ENCODE results near the gene TMEM154.
A peak's percentile ranks its signal among the peaks of the same experiment; 100 is the strongest.

The TMEM154 gene

DNA sequence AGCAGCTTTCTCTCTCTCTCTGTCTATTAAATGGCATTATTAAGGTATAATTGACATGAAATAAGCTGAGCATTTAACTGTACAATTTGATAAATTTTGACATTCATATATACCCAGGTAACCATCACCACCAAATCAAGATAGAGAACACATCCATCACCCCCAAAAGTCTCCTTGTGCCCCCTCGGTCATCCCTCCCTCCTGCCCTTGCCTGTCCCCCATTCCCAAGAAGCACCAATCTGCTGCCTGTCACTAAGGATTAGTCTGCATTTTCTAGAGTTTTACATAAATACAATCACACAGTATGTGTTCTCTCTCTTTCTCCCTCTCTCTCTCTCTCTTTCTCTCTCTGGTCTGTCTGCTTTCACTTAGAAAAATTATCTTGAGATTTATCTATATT lies 25.0 kb upstream of the TMEM154 start:
- no peak overlapping the region for H3K4me3 Mint-ChIP-seq
- H3K27me3 Mint-ChIP-seq: peaks cover 1% of the 10 kb centered on the region
- no peak overlapping the region for H3K27ac Mint-ChIP-seq
- H3K36me3 Mint-ChIP-seq: peaks cover 6% of the 10 kb centered on the region
- no peaks in the 10 kb centered on the region for H3K4me1 Mint-ChIP-seq
- peaks cover 13% of the 10 kb centered on the region for H3K9me3 Mint-ChIP-seq

DNA sequence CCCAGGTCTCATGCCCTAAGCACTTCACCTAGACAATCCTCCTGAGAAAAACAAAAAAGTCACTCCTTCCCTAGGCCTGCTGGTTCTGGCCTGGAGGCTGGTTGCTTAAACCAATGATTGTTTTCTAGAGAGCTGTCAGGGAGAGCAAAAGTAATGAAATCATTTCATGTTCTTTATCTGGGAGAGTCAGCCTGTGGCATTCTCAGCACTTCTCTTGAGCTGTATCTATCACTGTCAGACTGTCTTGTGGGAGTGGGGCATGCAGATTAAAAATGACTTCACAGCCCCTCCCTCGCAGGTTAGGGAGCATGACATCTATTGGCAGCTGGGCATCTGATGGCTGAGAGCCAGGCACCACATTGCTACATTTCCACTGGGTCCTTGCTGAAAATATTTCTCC lies 20.4 kb upstream of the TMEM154 start:
- H3K27ac Mint-ChIP-seq: no peak overlapping the region
- H3K36me3 Mint-ChIP-seq: peaks cover 6% of the 10 kb centered on the region
- no peak overlapping the region for H3K4me3 Mint-ChIP-seq
- H3K9me3 Mint-ChIP-seq: peaks cover 6% of the 10 kb centered on the region
- H3K4me1 Mint-ChIP-seq: no peaks in the 10 kb centered on the region
- peaks cover 1% of the 10 kb centered on the region for H3K27me3 Mint-ChIP-seq

DNA sequence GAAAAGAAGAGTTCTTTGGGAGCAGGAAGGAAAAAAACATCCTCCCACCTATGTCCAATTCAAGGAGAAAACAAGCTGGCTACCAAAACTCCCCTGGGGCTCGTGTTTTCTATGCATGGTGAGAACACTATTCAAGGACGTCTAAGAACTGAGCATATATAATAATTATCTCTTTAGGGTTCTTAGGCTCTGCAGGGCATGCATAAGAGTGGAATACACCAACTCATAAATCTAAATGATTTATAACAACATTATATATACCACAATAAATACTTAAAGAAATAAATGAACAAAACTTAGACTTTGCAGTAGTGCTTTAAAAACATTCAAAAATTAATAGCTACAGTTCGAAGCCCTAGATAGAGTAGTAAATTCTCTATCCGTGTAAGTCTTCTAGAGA lies 19.5 kb upstream of the TMEM154 start:
- Mint-ChIP-seq H3K27ac (no peak overlapping the region), H3K9me3 (no peaks in the 10 kb centered on the region), H3K4me3 (no peak overlapping the region), H3K4me1 (no peaks in the 10 kb centered on the region), H3K27me3 (peaks cover 1% of the 10 kb centered on the region), H3K36me3 (no peaks in the 10 kb centered on the region)

- H3K4me3 Mint-ChIP-seq: no peak overlapping the region
- H3K4me1 Mint-ChIP-seq: no peaks in the 10 kb centered on the region
- H3K27ac Mint-ChIP-seq: no peak overlapping the region
- H3K9me3 Mint-ChIP-seq: no peaks in the 10 kb centered on the region
- H3K36me3 Mint-ChIP-seq: no peaks in the 10 kb centered on the region
- H3K27me3 Mint-ChIP-seq: peaks cover 1% of the 10 kb centered on the region
These were observed 18.3 kb upstream of the TMEM154 start for GRCh38 chr4:152698089-152698499.

DNA sequence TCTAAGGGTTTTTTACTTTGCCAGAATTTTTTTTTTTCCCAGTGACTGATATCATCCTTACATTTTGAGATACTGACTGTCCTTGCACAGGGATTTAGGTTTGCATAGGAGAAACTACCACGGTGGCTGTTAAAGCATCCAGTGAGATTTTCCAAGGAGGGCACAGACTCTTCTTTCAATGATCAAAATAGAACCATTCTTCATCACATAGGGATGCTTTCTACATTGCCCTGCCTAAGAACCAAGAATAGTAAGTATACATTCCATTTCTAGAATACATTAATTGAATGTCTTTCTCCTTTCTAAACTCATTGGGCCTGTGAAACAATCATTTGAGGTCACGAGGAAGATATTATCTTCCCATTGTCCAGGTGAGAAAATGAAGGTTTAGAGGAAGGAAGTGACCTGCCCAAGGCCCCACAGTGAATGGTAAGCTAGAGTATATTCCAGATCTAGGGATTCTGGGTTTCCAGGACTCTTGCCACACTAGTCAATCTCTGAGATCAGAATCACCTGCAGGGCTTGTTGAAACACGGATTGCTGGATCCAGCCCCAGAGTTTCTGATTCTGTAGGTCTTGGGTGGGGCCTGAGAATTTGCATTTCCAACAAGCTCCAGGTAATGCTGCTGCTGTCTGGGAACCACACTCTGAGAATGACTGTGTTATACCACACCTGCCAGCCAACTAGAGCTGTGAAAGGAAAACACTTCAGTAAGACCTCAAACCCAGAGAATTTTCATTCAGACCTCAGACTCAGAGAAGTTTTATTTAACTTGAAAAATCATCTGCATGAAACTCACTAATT lies 17.7 kb upstream of the TMEM154 start:
- Mint-ChIP-seq H3K4me1 (no peaks in the 10 kb centered on the region), H3K4me3 (no peak overlapping the region), H3K27me3 (peaks cover 1% of the 10 kb centered on the region), H3K9me3 (no peaks in the 10 kb centered on the region), H3K36me3 (no peaks in the 10 kb centered on the region), H3K27ac (no peak overlapping the region)

- Mint-ChIP-seq H3K36me3 (no peaks in the 10 kb centered on the region), H3K9me3 (no peaks in the 10 kb centered on the region), H3K27me3 (peaks cover 1% of the 10 kb centered on the region), H3K27ac (no peak overlapping the region), H3K4me1 (no peaks in the 10 kb centered on the region), H3K4me3 (no peak overlapping the region)
These were observed 17.0 kb upstream of the TMEM154 start for GRCh38 chr4:152696764-152697261.

- Mint-ChIP-seq H3K27me3 (peaks cover 2% of the 10 kb centered on the region), H3K4me1 (no peaks in the 10 kb centered on the region), H3K9me3 (no peaks in the 10 kb centered on the region)
These were observed 14.1 kb upstream of the TMEM154 start for GRCh38 chr4:152693871-152694270.

DNA sequence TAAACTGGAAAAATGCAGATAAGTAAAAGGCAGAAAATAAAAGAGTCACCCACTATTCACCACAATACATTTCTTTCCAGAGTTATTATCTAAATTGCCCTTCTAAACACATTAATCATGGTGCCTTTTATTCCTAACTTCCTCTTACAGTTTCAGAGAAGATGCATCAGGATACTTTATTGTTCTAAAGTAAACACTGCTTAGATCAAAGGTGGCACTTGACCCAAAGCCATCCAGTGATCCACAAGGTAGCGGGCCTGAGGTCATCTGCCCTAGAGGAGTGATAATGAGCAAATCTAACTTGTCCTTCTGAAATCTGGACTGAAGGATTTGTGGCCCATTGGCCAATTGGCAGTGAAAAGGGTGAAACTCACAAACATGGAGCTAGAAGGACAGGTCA lies 12.0 kb upstream of the TMEM154 start:
- Mint-ChIP-seq H3K36me3 (no peaks in the 10 kb centered on the region), H3K27ac (no peak overlapping the region), H3K4me1 (no peaks in the 10 kb centered on the region)

More at GRCh38 chr4:152693871-152694270, 14.1 kb upstream of the TMEM154 start:
- H3K27ac Mint-ChIP-seq: no peak overlapping the region
- no peaks in the 10 kb centered on the region for H3K36me3 Mint-ChIP-seq
- H3K4me3 Mint-ChIP-seq: no peak overlapping the region

GRCh38 chr4:152690706-152691651 lies 11.2 kb upstream of the TMEM154 start:
- Mint-ChIP-seq H3K4me1 (no peaks in the 10 kb centered on the region), H3K27me3 (peaks cover 2% of the 10 kb centered on the region), H3K4me3 (no peak overlapping the region)

More for the DNA sequence above, 12.0 kb upstream of the TMEM154 start:
- H3K27me3 Mint-ChIP-seq: peaks cover 2% of the 10 kb centered on the region
- H3K4me3 Mint-ChIP-seq: no peak overlapping the region
- no peaks in the 10 kb centered on the region for H3K9me3 Mint-ChIP-seq

GRCh38 chr4:152689615-152690501 lies 10.1 kb upstream of the TMEM154 start:
- Mint-ChIP-seq H3K4me3 (no peak overlapping the region), H3K27ac (no peak overlapping the region), H3K36me3 (no peaks in the 10 kb centered on the region), H3K9me3 (no peaks in the 10 kb centered on the region), H3K4me1 (no peaks in the 10 kb centered on the region), H3K27me3 (peaks cover 2% of the 10 kb centered on the region)

More at GRCh38 chr4:152690706-152691651, 11.2 kb upstream of the TMEM154 start:
- Mint-ChIP-seq H3K27ac (no peak overlapping the region), H3K9me3 (no peaks in the 10 kb centered on the region), H3K36me3 (no peaks in the 10 kb centered on the region)

- Mint-ChIP-seq H3K9me3 (no peaks in the 10 kb centered on the region), H3K36me3 (no peaks in the 10 kb centered on the region), H3K27me3 (peaks cover 2% of the 10 kb centered on the region), H3K4me1 (no peaks in the 10 kb centered on the region), H3K4me3 (no peak overlapping the region), H3K27ac (no peak overlapping the region)
These were observed 8.3 kb upstream of the TMEM154 start for GRCh38 chr4:152687974-152688599.

DNA sequence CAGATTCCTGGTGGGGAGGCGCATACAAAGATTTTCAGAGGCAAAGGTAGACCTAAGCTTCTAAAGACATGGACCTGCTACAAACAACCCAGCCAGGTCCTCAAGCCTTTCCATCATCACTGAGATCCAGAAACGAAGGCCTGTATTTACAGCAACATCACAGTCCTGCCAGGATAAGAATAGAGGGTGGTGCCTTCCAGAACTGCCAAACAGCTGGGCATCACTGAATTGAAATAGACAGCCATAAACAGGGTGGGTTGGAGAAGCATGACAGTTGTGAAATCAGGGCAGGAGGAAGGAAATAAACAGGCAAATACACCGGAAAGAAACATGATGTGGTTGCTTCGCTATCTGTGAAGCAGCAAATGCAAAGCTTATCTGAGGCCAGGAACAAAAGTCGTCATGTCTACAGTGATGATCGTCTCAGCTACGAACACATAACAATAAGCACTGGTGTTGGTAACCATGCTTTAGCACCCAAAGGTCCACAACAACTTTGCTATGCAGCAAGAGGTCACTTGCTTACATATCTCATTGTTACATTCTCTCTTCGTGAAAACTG lies 6.7 kb upstream of the TMEM154 start:
- Mint-ChIP-seq H3K36me3 (no peaks in the 10 kb centered on the region), H3K9me3 (no peaks in the 10 kb centered on the region), H3K4me1 (no peaks in the 10 kb centered on the region), H3K27me3 (peaks cover 2% of the 10 kb centered on the region), H3K4me3 (no peak overlapping the region), H3K27ac (no peak overlapping the region)

DNA sequence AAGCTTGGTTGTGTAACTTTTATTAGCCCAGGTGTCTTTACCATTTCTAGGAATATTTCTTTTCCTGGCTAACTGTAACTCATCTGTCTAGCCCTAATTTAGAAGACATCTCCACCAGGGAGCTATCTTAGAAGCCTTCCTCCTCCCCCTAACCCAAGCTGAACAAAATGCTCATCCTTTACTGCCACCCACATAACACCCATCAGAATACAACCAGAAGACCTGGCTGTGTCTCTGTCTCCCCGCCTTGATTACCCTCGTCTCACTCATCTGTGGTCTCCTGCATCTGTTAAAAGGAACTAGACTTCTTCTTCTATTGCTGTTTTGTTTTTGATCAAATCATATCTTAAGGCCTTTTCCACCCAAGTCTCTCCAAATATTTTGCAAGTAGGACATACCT lies 4.8 kb upstream of the TMEM154 start:
- peak overlapping the region; percentile 10 for H3K27ac Mint-ChIP-seq
- H3K9me3 Mint-ChIP-seq: no peaks in the 10 kb centered on the region
- peaks cover 14% of the 10 kb centered on the region for H3K4me1 Mint-ChIP-seq
- H3K27me3 Mint-ChIP-seq: no peaks in the 10 kb centered on the region
- no peaks in the 10 kb centered on the region for H3K36me3 Mint-ChIP-seq
- H3K4me3 Mint-ChIP-seq: no peak overlapping the region

DNA sequence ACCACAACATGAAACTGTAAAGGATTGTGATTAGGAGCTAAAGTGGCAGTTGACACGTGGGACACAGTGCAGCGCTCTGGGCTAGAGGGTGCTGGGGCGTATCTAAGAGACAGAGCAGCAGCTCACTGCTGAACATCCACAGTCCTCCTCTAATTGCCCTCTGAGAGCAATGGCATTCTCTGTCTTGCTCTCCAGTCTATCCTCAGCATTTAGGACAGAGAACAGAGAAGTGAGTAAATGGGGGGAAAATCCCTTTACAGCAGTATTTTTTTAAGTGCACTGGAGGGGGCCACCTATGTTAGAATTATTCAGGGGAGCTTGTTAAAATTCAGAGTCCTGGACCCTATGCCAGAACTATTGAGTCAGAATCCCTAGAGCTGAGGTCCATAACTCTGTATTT lies 4.2 kb upstream of the TMEM154 start:
- Mint-ChIP-seq H3K36me3 (no peaks in the 10 kb centered on the region), H3K27me3 (no peaks in the 10 kb centered on the region), H3K4me3 (no peak overlapping the region), H3K4me1 (peaks cover 19% of the 10 kb centered on the region), H3K27ac (no peak overlapping the region), H3K9me3 (no peaks in the 10 kb centered on the region)

Measured in activated naive CD4-positive, alpha-beta T cell treated with anti-CD3 and anti-CD28 coated beads, Interleukin-2, amount 50 U/mL, for 24 hours (primary cell).